HG03565 (cell line): Measurements from ENCODE around the gene COX6A1.

Experiments used
- ATAC-seq: cut with Tn5 transposase; IDR thresholded peaks from one replicate; pipeline ENCODE4 v1.9.1; 2021; ENCODE audit warnings: mild to moderate bottlenecking, moderate library complexity; ENCODE audit not compliant: unreplicated experiment

Gene COX6A1

DNA sequence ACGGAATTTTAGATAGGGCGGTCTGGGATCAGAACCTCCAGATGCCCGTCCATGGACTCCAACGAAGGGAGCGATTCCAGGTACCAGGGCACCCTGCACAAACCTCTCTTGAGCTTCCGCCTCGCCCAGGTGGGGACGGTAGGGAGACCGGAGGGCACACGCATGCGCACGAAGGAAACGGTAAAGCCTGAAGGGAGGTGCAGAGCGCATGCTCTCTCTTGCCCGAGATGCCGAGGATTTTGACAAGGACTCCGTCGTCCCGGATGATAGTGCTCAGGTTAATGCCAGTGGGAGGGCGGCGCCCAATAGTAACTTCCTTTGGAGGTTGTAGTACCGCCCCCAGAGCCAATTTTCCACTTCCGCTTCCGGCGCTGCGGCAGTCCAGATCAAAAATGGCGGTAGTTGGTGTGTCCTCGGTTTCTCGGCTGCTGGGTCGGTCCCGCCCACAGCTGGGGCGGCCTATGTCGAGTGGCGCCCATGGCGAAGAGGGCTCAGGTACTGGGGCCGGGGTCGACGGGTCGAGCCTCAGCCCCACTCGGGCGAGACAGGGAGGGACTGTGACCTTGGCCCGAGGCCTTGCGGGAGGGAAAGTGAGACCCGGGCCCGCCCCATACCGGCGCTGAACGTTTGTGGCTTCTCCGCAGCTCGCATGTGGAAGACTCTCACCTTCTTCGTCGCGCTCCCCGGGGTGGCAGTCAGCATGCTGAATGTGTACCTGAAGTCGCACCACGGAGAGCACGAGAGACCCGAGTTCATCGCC, at the start of gene COX6A1:
Gene COX6A1, plus strand, starts transcription at position 379 of the 760 bp plus-strand sequence. Its CDS starts 14 bp downstream, at position 393.
- peak; percentile 96 for ATAC-seq

DNA sequence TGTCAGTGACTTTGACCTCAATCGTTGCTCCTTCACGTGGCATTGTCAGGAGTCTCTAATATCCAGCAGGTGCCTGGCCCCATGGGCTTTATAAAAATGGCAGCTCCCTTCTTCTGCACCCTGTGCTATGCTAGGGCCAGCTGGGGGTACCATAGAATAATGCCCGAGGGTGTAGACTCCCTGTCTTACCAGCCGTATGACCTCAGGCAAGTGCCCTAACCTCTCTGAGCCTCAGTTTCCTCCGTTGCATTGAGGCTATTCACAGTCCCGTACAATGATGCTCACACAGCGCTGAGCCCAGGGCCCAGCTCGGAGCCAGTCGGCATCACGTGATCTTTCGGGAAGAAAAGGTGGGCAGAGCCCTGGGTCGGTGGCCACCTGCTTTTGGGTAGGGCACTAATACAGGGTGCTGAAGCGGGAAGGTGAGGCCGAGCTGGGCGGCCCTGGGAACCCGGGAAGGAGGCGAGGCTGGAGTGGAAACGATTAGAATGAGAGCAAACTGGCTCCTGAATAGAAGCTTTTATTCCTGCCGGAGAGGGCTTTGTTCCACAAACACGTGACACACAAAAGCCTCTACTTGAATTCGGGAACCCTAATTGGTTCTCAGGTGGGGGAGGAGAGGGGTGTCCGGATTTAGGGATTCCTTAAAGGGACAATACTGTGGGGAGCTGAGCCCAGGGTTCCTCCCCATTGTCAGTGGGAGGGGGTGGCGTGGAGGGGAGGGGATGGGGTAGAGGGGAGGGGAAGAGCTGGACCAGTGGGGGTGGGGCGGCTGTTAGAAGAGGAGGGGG, 49.0 kb upstream of the COX6A1 start:
- no peak for ATAC-seq

DNA sequence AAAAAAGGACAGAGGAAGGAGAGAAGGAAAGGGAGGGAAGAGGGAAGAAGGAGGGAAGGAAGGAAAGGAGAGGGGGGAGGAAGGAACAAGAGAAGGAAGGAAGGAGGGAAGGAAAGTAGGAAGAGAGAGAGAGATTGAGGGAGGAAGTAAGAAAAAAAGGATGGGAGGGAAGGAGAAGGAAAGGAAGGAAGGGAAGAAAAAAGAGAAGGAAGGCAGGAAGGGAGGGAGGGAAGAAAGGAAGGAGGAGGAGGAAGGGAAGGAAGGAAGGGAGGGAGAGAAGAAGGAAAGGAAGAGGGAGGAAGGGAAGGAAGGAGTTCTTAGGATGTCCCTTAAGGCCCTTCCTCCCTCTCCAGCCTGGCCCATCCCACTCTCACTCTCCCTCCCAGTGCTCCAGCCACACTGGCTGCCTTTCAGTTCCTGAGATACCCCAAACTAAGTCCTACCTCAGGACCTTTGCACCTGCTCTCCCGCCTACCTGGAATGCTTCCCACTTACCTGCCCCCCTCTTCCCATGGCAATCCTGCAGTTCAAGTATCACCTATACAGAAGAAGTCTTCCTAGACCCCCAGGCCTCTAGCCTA, 47.3 kb upstream of the COX6A1 start:
- no peak for ATAC-seq

DNA sequence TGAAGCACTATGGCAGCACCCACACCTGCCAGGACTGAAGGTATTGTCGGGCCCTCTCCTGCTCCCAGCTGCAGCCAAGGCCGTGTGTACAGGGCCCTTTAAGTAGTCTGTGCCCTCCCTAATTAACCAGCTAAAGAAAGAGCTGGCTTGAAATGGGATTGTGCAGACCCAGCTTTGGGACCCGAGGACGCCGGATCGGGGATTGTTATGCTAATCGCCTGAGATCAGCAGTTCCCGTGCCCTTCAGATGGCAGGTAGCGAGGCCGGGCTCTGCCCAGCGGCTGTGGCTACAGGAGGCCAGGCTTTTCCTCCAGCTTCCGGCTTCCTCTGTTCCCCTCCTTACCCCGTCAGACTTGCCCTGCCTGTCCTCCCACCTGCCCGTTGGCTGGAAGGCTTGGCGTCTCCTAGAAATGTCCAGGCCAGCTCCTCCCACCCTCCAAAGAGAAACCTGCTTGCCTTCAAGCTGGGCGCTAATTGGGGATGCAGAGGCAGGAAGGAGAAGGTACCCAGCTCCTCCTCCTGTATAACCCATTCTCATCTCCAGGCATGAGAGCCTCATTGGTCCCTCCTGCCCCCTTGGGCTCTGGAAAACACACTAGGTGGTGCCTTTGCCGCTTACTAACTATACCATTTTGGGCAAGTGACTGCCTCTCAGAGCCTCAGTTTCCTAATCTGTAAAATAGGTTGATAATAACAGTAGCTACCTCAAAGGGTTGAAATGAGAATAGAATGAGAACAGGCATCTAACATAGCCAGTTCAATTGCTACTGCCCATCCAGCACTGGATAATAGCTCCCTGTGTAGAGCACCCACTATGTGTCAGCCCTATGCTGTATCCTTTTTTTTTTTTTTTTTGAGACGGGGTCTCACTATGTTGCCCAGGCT, 43.2 kb upstream of the COX6A1 start:
- no peak for ATAC-seq

DNA sequence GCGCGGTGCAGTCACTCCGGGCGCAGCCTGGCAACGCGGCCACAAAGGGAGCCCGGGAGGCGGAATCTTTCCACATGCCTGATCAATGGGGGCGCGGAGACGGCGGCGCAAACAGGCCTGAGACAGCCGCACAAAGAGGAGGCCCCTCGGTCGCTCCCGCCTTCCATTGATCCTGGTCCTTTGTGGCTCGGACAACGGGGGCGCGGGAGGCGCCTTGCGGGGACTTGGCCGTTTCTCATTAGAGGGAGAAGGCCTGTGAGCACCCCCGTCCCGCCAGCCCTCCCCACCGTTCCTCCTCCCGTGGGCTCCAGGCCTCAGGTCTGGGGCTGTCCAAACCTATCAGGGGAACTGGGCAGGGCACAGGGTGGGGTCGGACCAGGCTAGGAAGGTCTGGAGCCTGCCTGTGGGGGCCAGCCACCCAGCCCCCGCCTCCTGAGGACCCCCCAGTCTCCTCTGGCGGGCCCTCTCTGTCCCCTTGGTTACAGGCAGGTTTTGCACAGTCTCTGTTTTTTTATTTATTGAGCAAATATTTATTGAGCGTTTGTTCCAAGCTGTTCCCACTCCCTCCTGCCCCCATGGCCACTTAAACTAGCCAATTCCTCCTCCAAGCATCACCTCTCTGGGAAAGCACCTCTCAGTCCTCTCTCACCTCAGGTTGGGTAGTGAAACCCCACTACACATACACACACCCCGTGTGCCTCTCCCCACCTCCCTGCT, 39.9 kb upstream of the COX6A1 start:
- no peak for ATAC-seq

DNA sequence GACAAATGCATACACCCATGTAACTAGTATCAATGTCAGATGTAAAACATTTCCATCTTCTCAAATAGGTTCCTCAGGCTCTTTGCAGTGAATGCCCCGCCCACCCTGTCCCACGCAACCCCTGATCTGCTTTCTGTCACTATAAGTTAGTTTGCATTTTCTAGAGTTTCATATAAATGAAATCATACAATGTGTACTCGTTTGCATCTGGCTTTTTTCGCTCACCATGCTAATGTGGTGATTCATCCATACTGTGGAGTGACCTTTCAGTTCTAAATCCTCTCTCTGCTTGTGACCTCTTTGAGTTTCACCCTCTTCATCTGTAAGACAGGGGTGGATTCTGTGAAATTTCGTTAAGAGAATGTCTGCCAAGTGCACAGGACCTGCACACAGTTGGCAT, 38.4 kb upstream of the COX6A1 start:
- no peak for ATAC-seq

DNA sequence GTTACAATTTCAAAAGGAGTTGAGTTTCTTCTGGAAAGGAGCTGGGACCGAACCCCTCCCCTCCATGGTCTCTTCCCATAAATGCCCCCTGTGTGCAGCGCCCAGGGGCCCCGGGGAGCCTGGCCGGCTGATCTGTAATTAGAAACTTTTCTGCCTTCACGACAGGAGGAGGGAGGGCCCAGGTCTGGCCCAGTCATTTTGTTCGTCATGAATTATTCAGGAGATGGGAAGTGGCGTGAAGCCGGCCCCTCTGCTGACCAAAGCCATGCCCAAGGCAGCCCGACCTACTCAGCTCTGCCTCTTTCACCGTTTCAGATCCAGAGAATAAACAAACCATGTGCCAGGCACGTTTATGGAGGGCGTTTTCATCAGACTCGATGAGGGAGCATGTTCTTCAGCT, 35.7 kb upstream of the COX6A1 start:
- no peak for ATAC-seq

DNA sequence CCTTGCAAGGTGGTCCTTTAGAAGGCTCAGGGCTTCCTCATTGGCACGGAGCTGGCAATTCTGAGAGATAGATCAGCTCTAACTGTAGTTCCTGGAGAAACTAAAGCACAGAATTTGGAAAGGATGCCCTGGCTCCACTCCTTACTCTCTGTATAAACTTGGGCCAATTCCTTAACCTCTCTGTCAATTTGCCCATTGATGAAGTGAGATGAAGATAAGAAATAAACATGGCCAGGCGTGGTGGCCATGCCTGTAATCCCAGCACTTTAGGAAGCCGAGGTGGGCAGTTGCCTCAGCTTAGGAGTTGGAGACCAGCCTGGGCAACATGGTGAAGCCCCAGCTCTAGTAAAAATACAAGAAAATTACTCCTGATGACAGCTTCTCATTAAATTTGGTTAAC, 34.0 kb upstream of the COX6A1 start:
- ATAC-seq: no peak

DNA sequence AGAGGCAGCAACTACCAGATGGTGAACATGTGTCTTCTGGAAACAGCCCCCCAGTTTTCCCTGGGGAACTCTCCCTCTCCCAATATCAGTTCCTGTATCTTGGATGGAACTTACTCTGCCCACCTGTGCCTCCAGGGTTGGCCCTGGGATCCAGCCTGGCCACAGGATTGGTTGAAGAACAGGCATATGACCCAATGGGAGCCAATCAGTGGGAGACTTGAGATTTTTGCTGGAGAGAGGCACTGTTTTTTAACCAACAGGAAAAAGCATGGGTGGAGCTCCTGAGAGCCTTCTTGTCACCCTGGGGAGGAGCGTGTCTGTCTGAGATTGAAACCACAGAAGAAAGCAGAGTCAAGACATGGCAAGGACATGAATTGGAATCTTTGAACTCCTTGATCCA, 33.6 kb upstream of the COX6A1 start:
- no peak for ATAC-seq

DNA sequence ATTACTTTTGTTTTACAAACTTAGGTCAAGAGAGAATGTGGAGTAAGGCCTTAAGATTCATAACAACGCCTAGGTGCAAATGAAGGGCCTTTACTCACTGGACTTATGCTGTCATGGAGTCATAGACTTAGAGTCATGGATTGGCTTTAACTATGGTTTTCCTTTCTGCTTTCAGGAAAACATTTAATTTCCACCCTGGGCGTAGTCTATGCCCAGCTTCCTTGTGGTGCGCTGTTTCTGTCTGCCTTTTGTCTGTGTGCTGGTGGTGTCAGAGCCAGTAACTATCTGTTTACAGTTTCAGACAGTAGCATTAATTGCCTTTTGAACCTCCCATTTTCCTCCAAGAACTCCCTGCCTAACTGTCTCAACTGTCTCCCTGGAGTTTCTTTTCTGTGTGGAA, 31.8 kb upstream of the COX6A1 start:
- no peak for ATAC-seq

DNA sequence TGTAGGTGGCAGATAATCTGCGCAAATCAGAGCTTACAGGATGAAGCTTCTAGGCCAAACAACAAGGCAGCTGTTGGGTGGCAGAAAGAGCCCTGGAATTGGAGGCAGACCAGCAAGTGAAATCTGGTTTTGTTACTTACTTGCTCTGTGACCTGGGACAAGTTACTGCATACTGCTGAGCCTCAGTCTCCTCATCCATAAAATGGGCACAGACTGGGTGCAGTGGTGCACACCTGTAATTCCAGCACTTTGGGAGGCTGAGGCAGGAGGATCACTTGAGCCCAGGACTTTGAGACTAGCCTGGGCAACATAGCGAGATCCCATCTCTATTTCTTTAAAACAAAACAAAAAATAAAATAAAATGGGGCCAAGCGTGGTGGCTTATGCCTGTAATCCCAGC, 31.4 kb upstream of the COX6A1 start:
- ATAC-seq: no peak

DNA sequence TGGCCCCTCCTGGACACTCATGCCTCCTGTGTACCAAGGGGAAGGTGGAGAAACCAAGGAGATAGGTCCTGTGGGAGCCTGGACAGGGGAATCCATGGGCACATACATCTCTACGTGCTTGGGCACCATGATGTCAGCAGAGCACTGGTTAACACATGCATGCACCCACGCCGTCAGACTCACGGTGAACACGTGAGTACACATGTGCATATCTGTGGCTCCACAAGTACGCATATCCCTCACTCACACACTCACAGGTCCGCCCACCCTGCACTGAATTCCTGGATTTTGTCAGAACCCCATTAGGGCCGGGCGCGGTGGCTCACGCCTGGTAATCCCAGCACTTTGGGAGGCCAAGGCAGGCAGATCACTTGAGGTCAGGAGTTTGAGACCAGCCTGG, 29.1 kb upstream of the COX6A1 start:
- ATAC-seq: no peak

DNA sequence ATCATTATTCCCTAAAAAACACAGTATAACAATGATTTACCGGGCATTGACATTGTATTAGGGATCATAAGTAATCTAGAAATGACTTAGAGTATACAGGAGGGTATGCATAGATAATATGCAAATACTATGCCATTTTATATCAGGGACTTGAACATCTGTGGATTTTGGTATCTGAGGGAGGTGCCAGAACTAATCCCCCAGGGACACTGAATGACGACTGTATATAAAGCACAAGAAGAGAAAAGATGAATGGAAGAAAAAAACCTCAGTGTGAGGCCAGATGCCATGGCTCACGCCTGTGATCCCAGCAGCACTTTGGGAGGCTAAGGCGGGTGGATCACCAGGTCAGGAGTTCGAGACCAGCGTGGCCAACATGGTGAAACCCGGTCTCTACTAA, 25.5 kb upstream of the COX6A1 start:
- no peak for ATAC-seq

DNA sequence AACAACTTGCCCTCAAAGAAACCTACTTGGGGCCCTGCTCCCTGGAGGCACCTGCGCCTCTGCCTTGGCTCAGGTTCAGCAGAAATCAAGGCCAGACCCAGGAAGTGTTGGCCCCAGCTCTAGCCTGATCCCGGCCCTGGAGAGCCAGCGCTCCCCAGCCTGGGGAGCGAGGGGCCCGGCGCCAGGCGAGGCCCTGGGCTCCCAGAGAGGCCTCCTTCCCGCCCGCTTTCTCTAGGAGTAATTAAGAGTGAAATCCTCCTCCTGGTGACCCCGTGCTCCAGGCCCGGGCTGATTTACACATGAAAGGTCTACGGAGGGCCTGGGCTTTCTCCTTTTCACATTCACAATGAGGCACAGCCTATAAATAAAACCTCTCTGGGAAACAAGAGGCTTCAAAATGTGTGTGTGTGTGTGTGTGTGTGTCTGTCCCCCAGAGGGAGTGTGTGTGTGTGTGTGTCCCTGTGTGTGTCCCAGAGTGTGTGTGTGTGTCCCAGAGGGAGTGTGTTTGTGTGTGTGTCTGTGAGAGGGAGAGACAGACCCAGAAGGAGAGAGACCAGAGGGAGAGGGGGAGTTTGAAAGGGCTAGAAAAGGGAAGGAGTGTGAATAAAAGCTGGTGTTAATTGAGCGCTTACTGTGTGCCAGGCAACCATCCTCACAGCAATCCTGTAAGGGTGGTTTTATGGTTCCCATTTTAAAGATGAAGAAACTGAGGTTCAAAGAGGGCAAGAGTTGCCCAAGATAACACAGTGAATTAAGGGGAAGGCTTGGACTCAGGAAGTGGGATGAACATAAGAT, 23.8 kb upstream of the COX6A1 start:
- ATAC-seq: no peak

DNA sequence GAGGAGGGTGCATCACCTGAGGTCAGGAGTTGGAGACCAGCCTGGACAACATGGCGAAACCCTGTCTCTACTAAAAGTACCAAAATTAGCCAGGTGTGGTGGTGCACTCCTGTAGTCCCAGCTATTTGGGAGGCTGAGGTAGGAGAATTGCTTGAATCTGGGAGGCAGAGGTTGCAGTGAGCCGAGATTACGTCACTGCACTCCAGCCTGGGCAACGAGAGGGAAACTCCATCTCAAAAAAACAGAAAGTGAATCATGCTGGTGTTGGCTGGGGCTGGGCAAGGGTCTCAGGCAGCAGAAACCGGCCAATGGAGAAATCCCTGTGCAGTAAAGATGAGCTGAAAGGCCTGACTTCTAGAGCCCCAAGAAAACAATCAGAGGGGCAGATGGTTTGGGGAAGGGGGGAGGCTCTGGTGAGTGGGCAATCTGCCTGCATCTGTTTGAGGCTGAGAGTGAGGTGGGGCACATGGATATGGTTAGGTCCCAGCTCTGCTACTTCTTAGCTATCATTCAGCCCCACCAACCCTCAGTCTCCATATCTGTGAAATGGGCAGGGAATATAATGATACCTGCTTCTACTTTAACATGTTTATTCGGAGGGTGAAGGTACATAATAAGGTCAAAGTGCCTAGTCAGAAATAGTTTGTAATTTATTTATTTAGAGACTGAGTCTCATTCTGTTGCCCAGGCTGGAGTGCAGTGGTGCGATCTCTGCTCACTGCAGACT, 21.3 kb upstream of the COX6A1 start:
- no peak for ATAC-seq

DNA sequence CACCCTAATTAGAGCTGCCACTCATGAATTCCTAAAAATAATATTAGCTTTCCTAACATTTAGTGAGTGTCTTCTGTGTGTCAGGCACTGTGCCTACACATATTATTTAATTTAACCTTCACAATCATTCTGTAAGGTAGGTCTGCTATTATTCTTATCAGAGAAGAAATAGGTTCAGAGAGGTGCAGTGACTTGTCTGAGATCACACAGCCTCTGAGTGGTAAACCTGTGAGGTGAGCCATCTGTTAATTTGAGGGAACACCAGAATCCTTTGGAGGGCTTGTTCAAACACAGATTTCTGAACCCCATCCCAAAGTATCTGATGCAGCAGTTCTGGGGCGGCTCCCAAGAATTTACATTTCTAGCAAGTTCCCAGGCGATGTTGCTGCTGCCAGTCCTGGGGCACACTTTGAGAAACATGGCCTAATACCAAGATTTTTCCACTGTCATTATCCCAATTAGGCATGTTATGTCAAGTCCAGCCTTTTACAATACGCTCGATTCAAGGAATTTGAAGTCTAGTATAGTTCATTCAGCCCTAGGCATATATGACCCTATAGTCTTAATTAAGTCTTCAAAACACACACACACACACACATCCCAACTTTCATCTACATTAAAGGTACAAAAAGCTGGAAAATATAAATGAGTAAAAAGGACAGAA, 19.9 kb upstream of the COX6A1 start:
- no peak for ATAC-seq

DNA sequence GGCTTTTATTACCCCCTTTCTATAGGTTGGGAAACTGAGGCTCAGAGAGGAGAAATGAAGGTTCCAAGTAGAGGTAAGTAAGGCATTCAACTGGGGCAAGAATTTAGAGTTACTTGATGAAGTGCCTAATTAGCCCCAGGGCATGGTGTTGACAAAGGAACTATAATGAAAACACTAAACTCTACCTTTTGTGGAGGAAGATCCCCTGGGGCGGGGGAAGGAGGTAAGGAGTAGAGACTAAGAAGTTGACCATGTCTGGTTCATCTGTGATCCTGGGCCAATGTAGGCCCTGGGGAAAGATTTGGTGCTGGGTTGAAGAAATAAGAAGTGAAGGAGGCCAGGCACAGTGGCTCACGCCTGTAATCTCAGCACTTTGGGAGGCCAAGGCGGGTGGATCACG, 16.2 kb upstream of the COX6A1 start:
- ATAC-seq: no peak

DNA sequence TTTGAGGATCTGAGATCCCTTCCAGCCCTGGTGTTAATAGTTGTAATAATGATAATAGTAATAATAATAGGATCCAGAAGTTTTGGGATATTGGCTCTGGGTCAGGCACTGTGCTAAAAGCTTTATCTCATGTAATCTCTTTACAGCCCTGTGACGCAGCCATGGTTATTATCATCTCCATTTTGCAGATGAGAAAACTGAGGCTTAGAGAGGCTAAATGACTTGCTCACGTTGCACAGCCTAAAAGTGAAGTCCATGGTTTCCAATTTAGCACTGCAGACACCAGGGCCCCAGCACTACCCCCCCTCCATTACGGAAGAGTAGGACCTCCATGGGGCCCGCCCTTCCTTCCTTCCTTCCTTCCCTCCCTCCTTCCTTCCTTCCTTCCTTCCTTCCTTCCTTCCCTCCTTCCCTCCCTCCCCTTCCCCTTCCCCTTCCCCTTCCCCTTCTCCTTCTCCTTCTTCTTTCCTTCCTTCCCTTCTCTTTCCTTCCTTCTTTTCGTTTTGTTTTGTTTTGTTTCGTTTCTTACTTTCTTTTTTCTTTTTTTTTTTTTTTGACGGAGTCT, 14.9 kb upstream of the COX6A1 start:
- ATAC-seq: no peak
